Dermis microvascular lymphatic vessel endothelial cell (primary cell): Measurements from ENCODE around the gene CFHR4. TPM values are rescaled to one million over a fixed set of nuclear protein-coding genes. Genes with fewer than 3 reads are reported as not detected.
"Not testable (repeated sequence)": the region's sequence is repeated elsewhere in the genome, so short reads cannot be mapped to it uniquely, and the experiment has no call there.

Experiments used
- DNase-seq, 2 donors: peaks; one replicate each; pipeline versions ENCODE4 v3.0.0 to v3.0.0-alpha.2; 2010; ENCODE audit warnings: low read depth in 2 of 2
- total RNA-seq: library from RNA; depleted of rRNA; stranded (reverse); fragments of >200 nt; gene quantifications from 2 replicates; pipeline ENCODE4 v1.2.1, GENCODE V29; 2014

Gene CFHR4
- not detected in 2 replicates for total RNA-seq

- no peak for DNase-seq
Measured at GRCh38 chr1:196887515-196888239, at the start of gene CFHR4. Gene CFHR4, plus strand, starts transcription at chr1:196888052. Its CDS starts 99 bp downstream, at chr1:196888151.

GRCh38 chr1:196849613-196850492, 38.0 kb upstream of the CFHR4 start:
- DNase-seq: not testable (repeated sequence)

GRCh38 chr1:196856053-196856452, 31.8 kb upstream of the CFHR4 start:
- DNase-seq: no peak

- DNase-seq: no peak
Measured at GRCh38 chr1:196857188-196857587, 30.7 kb upstream of the CFHR4 start.

DNA sequence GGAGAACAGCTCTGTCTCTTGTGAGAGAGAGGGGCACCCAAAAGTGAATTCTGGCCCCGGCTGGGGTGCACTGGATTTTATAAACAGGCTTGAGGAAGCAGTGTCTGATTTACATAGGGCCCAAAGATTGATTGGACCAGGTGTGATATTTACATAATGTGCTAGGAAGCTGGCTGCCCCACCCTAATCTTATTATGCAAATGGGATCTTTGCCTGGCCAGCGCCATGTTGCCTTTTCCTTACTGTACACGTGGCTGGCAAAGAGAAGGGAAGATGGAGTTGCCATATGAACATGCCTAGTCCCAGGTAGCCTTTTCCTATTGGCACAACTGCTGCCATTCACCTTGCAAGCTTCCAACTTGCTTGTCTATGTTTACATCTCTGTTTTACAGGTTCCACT, 29.0 kb upstream of the CFHR4 start:
- DNase-seq: no peak

GRCh38 chr1:196860323-196860884, 27.4 kb upstream of the CFHR4 start:
- DNase-seq: no peak

DNA sequence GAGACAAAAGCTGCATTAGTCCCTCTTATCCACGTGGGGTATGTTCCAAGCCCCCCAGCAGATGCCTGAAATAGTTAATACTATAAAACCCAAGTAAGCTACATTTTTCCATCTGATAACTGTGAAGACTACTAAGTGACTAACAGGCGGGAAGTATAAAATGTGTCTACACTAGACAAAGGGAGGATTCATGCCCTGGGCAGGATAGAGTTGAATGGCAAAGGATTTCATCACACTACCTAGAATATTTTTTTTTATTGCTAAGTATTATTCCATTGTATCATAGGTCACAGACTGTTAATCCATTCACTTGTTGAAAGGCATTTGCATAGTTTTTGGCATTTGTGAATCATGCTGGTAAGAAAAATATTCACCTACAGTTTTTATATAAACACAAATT, 26.4 kb upstream of the CFHR4 start:
- no peak for DNase-seq

DNA sequence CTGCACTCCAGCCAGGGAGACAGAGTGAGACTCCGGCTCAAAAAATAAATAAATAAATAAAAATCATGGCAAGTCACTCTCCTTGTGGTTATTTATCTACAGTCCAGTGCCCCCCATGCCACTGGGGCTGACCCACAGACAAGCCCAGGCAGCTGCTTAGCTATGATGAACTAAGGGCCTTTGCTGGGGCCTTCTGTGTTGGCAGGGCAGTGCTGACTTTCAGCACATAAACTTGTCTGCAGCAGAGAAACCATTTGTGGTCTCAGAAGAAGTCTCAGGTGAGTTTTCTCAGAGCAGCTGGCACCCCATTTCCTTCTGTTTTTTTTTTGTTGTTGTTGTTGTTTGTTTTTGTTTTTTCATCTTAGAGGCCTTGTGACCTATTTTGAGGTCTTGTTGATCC, 20.9 kb upstream of the CFHR4 start:
- no peak for DNase-seq

DNA sequence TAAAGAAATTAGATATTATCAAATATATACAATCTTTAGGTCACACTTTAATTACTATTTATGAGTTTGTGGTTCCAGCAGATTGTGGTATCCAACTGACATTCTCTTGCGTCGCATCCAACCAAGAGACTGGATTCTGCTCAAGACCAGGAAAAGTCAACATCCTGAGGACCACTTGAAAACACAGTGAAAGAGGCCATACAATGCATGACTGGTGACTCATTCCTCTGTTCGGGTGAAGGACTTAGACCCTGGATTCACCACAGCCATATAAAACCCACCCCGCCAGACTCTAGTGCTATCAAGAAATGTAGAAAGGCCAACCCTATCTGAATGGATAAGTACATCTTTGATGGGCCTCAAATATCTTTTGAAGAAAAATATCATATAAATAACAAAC, 14.5 kb upstream of the CFHR4 start:
- DNase-seq: no peak

DNA sequence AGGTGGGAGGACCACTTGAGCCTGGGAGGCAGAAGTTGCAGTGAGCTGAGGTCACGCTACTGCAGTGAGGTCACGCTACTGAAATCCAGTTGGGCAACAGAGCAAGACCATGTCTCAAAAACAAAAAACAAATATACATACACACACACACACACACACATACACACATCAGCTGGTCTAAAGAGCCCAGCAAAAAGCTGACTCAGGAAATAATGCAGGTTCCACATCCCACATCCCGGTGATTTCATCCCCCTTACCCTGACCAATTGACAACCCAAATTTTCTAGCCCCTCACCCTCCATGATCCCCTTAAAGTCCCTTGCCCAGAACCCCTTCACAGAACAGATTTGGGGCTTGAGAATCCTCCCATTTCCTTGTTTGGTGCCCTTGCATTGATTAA, 11.9 kb upstream of the CFHR4 start:
- DNase-seq: no peak

DNA sequence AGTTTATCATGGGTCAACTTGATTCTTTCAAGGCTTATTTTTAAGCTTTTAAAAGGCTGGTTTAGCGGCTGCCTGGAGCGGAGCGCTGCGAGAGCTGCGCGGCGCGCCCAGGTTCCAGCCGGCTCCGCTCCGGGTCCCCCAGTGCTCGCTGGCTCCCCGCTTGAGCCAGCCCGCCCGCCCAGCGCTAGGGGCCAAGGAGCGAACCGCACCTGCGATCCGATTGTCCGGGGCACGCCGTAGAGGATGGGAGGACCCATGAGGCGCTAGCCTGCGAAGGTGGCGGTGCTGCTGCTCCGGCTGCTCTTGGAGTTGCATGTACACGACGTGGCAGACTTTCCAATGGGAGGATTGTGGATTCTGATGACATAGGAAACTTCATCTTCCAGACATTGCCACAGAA, 9.9 kb upstream of the CFHR4 start:
- no peak for DNase-seq

DNA sequence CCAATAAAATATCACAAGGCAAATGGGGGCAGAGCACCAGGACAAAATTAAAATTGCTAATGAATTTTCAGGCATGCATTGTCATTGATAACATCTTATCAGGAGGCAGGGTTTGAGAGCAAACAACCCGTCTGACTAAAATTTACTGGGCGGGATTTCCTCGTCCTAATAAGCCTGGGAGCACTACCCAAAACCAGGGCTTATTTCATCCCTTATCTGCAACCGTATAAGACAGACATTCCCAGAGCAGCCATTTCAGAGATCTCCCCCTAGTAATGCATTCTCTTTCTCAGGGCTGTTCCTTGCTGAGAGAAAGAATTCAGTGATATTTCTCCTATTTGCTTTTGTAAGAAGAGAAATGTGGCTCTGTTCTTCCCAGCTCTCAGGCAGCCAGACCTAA, 1.3 kb upstream of the CFHR4 start:
- not testable (repeated sequence) for DNase-seq

DNA sequence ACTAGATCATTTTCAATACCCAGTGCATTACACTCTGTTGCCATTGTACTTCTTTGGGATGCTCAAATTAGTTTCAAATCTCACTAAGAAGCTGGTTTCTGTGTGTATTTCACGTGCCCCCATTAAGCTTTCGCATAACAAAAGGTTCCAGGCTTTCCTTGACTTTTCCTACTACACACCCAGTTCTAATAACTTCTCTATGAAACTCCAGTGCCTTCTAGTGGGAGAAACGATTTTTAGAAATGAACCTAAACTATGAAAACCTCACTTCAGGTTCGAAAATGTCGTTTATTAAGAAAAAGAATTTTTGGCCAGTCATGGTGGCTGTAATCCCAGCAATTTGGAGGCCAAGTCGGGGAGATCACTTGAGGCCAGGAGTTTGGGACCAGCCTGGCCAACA, 2.8 kb downstream of the CFHR4 start:
- DNase-seq: no peak

GRCh38 chr1:196891251-196891650, 3.4 kb downstream of the CFHR4 start:
- DNase-seq: no peak

DNA sequence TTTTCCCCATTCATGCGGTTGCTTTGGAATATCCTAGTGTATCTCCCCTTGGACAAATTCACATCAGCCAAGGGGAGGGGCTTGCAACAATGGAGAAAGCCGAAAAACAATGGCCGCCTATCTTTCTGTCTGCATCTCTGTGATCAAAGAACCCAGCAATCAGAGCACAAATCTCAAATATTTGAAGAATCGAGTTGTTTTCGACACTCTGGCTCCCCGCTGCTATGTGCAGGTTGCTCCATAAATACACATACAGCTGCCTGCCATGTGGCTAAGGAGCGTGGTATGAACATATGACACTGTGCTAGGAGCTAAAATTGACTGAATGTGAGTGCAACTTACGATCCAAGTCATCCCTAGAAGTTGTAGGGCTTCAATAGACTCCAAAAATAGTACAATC, 8.5 kb downstream of the CFHR4 start:
- no peak for DNase-seq

DNA sequence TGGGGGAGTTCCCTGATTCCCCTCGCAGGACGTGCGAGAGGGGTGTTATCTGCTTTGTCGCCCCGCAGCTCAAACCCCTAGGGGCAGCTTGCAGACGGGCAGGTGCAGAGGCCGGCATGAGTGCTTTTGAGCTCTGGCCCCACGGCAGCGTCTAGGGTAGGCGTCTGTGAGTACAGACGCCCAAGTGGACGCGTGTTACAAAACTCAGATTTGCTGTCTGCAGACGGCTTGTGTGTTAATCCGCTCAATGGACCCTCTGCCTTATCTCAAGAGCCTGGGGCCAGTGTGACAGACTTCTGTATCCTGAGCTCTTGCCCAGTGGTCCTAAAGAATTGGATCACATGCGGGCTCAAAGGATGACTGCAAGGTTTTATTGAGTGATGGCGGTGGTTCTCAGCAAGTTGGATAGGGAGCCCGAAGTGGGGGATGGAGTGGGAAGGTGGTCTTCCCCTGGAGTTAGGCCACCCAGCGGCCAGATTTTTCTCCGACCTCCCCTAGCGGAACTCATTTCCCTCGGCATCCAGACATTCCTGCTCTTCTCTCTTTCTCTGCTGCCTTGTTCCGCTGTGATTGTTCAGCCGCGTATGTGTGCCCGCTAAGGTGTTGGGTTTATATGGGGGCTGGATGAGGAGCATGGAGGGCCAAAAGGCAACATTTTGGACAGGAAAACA, 9.4 kb downstream of the CFHR4 start:
- no peak for DNase-seq

GRCh38 chr1:196902344-196902743, 14.5 kb downstream of the CFHR4 start:
- no peak for DNase-seq

- DNase-seq: no peak
Measured at GRCh38 chr1:196910215-196910614, 22.4 kb downstream of the CFHR4 start.

DNA sequence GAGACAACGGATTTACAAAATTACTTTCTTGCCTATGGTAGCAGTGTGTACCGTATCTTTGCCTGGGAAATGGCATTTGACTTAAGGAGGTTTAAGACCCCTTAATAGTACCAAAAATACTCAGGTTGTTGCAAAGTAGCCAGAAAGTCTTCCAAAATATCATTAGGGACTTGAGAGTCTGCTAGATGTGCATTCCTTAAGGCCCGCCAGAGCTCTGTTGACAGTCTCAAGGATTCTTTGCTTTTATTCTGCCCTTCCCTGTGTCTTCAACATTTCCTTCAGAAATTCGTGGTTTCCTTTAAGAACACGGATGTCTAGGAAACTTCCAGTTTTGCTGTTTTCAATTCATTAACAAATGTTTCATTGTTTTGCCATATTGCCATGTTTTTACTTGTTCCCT, 24.4 kb downstream of the CFHR4 start:
- DNase-seq: not testable (repeated sequence)

DNA sequence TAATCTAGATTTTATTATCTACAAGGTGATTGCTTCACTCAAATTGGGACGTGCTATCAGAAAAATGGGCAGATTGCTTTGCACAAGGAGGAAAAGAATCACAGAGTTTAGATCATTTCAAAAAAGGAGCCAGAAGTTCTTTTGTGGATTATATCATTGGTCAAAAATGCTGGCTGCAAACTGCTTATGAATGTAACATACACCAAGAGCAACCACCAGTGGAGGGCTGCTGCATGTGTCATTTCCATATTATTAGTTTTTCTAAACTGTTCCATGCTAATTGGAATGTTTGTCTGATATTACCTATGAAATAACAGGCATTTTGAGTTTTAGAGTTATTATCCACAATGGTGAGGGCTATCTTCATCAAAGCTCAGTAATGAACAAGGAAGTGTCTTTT, 39.0 kb downstream of the CFHR4 start:
- DNase-seq: not testable (repeated sequence)

DNA sequence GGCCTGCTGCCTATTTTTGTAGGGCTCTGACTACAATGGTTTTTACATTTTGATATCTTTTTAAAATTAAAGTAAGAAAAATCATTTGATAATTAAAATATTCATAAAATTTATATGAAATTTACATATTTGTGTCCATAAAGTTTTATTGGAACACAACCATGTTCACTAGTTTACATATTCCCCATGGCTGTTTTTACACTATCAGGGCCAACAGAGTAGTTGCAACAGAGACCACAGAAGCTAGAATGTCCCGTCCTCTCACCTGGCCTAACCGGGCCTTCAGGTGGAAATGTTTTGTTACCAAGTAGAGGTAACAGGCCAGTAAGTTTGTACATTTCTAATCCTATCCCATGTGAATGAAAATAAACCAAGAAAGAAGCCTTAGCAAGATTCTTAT, 45.0 kb downstream of the CFHR4 start:
- not testable (repeated sequence) for DNase-seq
